GM23338 (cell line): ENCODE data around the gene IL22RA1.

ENCODE experiments used
- TF ChIP-seq, protein P1 (sequence below): IDR thresholded peaks from one replicate; pipeline ENCODE4 v1.6.1; 2018; ENCODE audit warnings: antibody characterized with exemption; ENCODE audit not compliant: unreplicated experiment
- TF ChIP-seq, protein P2 (sequence below), 2 experiments: fragments of 200-600 bp in 1 of 2; sonication (generic) in 1 of 2; conservative IDR thresholded peaks; 2 replicates each; pipeline versions ENCODE4 v1.5.1 to v1.6.1; 2016 to 2017; ENCODE audit warnings: antibody characterized with exemption in 2 of 2, low read depth in 2 of 2, mild to moderate bottlenecking in 2 of 2, moderate library complexity in 1 of 2

DNA sequence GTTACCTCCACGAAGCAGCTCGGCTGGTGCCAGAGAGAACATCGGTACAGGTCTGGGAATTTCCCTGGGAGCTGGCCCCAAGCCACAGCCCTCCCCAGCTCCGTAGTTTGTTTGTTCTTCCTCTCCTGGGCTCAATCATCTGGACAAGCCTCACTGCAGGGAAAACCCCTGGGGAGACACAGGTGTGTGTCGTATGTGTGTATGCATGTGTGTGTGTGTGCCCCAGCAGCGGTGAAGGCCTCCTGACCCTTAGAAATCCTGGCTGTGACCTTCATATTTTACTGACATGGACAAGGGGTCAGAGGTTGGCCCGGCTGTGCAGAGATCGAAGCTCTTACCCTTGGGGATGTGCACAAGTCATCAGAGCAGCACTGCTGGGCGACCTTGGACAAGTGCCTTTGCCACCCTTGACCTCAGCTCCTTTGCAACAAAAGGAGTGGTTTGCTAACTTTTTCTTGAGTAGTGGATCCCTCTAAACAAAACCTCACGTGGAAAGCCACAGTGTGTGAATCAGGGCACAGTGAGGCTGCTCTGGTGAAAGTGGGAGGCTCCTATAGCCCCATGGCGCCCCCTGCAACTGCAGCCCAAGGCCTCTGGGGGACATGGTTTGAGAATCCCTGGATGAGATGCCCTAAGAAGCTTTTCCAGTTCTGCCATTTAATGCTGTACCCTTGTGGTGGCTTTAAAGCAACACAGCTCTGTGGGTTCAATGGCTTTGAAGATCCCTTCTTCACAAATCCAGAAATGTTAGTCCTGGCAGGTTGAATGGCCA is 12.3 kb upstream of the IL22RA1 start:
- TF ChIP-seq, protein P1, sequence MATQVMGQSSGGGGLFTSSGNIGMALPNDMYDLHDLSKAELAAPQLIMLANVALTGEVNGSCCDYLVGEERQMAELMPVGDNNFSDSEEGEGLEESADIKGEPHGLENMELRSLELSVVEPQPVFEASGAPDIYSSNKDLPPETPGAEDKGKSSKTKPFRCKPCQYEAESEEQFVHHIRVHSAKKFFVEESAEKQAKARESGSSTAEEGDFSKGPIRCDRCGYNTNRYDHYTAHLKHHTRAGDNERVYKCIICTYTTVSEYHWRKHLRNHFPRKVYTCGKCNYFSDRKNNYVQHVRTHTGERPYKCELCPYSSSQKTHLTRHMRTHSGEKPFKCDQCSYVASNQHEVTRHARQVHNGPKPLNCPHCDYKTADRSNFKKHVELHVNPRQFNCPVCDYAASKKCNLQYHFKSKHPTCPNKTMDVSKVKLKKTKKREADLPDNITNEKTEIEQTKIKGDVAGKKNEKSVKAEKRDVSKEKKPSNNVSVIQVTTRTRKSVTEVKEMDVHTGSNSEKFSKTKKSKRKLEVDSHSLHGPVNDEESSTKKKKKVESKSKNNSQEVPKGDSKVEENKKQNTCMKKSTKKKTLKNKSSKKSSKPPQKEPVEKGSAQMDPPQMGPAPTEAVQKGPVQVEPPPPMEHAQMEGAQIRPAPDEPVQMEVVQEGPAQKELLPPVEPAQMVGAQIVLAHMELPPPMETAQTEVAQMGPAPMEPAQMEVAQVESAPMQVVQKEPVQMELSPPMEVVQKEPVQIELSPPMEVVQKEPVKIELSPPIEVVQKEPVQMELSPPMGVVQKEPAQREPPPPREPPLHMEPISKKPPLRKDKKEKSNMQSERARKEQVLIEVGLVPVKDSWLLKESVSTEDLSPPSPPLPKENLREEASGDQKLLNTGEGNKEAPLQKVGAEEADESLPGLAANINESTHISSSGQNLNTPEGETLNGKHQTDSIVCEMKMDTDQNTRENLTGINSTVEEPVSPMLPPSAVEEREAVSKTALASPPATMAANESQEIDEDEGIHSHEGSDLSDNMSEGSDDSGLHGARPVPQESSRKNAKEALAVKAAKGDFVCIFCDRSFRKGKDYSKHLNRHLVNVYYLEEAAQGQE = no peak
- TF ChIP-seq, protein P2, sequence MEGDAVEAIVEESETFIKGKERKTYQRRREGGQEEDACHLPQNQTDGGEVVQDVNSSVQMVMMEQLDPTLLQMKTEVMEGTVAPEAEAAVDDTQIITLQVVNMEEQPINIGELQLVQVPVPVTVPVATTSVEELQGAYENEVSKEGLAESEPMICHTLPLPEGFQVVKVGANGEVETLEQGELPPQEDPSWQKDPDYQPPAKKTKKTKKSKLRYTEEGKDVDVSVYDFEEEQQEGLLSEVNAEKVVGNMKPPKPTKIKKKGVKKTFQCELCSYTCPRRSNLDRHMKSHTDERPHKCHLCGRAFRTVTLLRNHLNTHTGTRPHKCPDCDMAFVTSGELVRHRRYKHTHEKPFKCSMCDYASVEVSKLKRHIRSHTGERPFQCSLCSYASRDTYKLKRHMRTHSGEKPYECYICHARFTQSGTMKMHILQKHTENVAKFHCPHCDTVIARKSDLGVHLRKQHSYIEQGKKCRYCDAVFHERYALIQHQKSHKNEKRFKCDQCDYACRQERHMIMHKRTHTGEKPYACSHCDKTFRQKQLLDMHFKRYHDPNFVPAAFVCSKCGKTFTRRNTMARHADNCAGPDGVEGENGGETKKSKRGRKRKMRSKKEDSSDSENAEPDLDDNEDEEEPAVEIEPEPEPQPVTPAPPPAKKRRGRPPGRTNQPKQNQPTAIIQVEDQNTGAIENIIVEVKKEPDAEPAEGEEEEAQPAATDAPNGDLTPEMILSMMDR (conservative IDR thresholded peaks at IDR 0.05; ENCODE audit: low read depth in 2 of 2) = peak; percentile 60 to 61
